T-helper 2 cell treated with Interferon-gamma antibody and Interleukin-4, amounts not matched to agents 5 μg/mL and 100 μg/mL, for 36 hours (primary cell): ENCODE measurements around the gene ZNF511.

Source experiments
- DNase-seq: peaks from one replicate; pipeline ENCODE4 v3.0.0; 2021; ENCODE audit warnings: low spot score
- H3K27ac Mint-ChIP-seq: one replicate; pipeline ENCODE4 v1.8.0; 2021; ENCODE audit warnings: mild to moderate bottlenecking, mixed read lengths
- H3K27me3 Mint-ChIP-seq: one replicate; pipeline ENCODE4 v1.8.0; 2021; ENCODE audit warnings: low read depth, mixed read lengths
- H3K36me3 Mint-ChIP-seq: one replicate; pipeline ENCODE4 v1.8.0; 2021; ENCODE audit warnings: low read depth, mixed read lengths
- H3K4me1 Mint-ChIP-seq: one replicate; pipeline ENCODE4 v1.8.0; 2021; ENCODE audit warnings: low read depth, mixed read lengths
- H3K4me3 Mint-ChIP-seq: one replicate; pipeline ENCODE4 v1.8.0; 2022; ENCODE audit warnings: mild to moderate bottlenecking, moderate library complexity, mixed read lengths
- H3K9me3 Mint-ChIP-seq: one replicate; pipeline ENCODE4 v1.8.0; 2021; ENCODE audit warnings: mixed read lengths

The ZNF511 gene

GRCh38 chr10:133336577-133337369 lies 28.1 kb downstream of the ZNF511 start, which contains the start of gene CALY:
CALY (minus strand) TSS chr10:133336896; CDS start chr10:133328989, 7,907 bp downstream.
- no peaks in the 10 kb centered on the region for H3K36me3 Mint-ChIP-seq
- H3K4me1 Mint-ChIP-seq = peaks cover 6% of the 10 kb centered on the region
- H3K4me3 Mint-ChIP-seq = peak within 1 kb of the TSS; percentile 55
- H3K9me3 Mint-ChIP-seq = no peaks in the 10 kb centered on the region
- peaks cover 27% of the 10 kb centered on the region for H3K27me3 Mint-ChIP-seq
- no peak within 1 kb of the TSS for H3K27ac Mint-ChIP-seq
- DNase-seq = peak; percentile 47

DNA sequence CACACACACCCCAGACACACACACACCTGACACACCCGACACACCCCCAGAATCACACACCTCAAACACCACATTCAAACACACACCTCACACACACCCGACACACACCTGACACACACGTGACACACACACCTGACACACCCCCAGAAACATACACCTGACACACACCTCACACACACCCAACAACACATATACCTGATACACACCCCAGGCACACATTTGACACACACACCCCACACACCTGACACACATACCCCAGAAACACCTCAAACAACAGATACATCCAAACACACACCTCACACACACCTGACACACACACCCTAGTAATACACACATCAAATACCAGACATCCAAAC lies 28.6 kb downstream of the ZNF511 start:
- no peak overlapping the region for H3K4me3 Mint-ChIP-seq
- no peak for DNase-seq
- no peaks in the 10 kb centered on the region for H3K9me3 Mint-ChIP-seq
- H3K4me1 Mint-ChIP-seq = peaks cover 6% of the 10 kb centered on the region
- H3K27me3 Mint-ChIP-seq = peaks cover 24% of the 10 kb centered on the region
- no peaks in the 10 kb centered on the region for H3K36me3 Mint-ChIP-seq
- no peak overlapping the region for H3K27ac Mint-ChIP-seq

GRCh38 chr10:133338080-133339071 lies 29.7 kb downstream of the ZNF511 start:
- DNase-seq = no peak
- Mint-ChIP-seq H3K4me1 (peaks cover 9% of the 10 kb centered on the region), H3K9me3 (no peaks in the 10 kb centered on the region), H3K27ac (no peak overlapping the region), H3K4me3 (no peak overlapping the region), H3K27me3 (peaks cover 15% of the 10 kb centered on the region), H3K36me3 (no peaks in the 10 kb centered on the region)

DNA sequence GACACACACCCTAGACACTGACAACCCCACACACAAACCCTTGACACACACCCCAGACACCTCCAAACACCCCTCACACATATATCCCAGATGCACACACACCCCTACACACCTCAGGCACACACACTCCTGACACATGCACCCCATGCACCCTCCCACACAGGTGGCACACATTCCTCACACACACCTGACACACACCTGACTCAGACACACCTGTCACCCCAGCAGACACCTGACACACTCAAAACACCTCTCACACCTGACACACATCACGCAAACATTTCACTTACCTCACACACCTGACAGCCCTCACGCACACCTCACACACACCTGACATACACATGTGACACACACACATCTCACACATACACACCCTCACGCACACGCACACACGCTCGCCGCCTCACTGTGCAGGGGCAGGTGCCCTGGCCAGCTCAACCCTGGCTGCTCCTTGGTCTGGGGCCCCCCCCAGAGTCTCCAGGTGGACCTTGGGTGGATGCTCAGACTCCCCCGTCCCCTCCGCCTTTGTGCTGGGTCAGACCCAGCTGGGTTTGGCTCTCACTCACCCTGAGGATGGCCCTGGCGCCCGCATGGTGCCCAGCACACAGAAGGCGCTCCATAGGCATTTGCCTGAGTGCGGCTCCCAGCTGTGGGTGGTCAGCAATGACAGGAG lies 31.1 kb downstream of the ZNF511 start:
- no peak for DNase-seq
- H3K36me3 Mint-ChIP-seq = no peaks in the 10 kb centered on the region
- peaks cover 5% of the 10 kb centered on the region for H3K4me1 Mint-ChIP-seq
- no peak overlapping the region for H3K4me3 Mint-ChIP-seq
- no peak overlapping the region for H3K27ac Mint-ChIP-seq
- H3K9me3 Mint-ChIP-seq = no peaks in the 10 kb centered on the region
- peaks cover 9% of the 10 kb centered on the region for H3K27me3 Mint-ChIP-seq

GRCh38 chr10:133341983-133342382 lies 33.3 kb downstream of the ZNF511 start:
- Mint-ChIP-seq H3K4me3 (no peak overlapping the region), H3K9me3 (no peaks in the 10 kb centered on the region), H3K27ac (no peak overlapping the region)

GRCh38 chr10:133342942-133343341 lies 34.2 kb downstream of the ZNF511 start:
- Mint-ChIP-seq H3K27me3 (peaks cover 9% of the 10 kb centered on the region), H3K36me3 (no peaks in the 10 kb centered on the region), H3K4me1 (peaks cover 3% of the 10 kb centered on the region)

More at GRCh38 chr10:133341983-133342382, 33.3 kb downstream of the ZNF511 start:
- DNase-seq = no peak
- Mint-ChIP-seq H3K36me3 (no peaks in the 10 kb centered on the region), H3K27me3 (peaks cover 9% of the 10 kb centered on the region), H3K4me1 (peaks cover 3% of the 10 kb centered on the region)

DNA sequence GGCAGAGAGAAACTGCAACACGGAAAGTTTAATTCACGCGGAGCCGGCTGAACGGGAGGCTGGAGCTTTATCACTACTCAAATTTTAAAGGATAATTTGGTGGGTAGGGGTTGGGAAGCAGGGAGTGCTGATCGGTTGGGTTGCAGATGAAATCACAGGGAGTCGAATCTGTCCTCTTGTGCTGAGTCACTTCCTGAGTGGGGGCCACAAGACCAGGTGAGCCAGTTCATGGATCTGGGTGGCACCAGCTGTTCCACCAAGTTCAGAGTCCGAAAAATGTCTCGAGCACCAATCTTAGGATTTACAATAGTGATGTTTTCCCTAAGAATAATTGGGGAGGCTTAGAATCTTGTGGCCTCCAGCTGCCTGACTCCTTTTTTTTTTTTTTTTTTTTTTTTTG lies 34.8 kb downstream of the ZNF511 start:
- Mint-ChIP-seq H3K36me3 (no peaks in the 10 kb centered on the region), H3K27ac (no peak overlapping the region), H3K27me3 (peaks cover 9% of the 10 kb centered on the region), H3K9me3 (no peaks in the 10 kb centered on the region), H3K4me1 (peaks cover 3% of the 10 kb centered on the region), H3K4me3 (no peak overlapping the region)
- no peak for DNase-seq

More at GRCh38 chr10:133342942-133343341, 34.2 kb downstream of the ZNF511 start:
- no peak overlapping the region for H3K4me3 Mint-ChIP-seq
- H3K9me3 Mint-ChIP-seq = no peaks in the 10 kb centered on the region
- H3K27ac Mint-ChIP-seq = no peak overlapping the region
- DNase-seq = no peak

DNA sequence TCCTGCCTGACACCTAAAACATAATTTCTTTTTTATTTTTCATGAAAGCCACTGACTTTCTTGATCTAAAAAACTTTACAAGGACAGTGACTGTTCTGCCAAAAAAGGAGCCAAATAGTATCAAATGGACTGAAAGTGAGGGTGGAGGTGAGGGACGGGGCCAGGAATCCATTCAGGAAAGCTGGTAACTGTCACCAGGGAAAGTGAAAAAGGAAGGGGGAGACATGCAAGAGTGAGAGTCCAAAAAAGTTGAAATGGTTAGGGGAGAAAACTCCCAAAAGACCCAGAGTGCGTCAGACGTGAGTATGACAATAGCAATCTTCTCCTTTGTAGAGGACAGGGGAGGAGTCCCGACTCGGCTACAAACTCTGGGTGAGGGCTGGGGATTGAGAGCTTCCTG lies 35.5 kb downstream of the ZNF511 start:
- DNase-seq = no peak
- H3K27ac Mint-ChIP-seq = no peak overlapping the region
- no peaks in the 10 kb centered on the region for H3K9me3 Mint-ChIP-seq
- H3K27me3 Mint-ChIP-seq = peaks cover 9% of the 10 kb centered on the region
- H3K36me3 Mint-ChIP-seq = no peaks in the 10 kb centered on the region
- H3K4me1 Mint-ChIP-seq = peaks cover 3% of the 10 kb centered on the region
- no peak overlapping the region for H3K4me3 Mint-ChIP-seq

DNA sequence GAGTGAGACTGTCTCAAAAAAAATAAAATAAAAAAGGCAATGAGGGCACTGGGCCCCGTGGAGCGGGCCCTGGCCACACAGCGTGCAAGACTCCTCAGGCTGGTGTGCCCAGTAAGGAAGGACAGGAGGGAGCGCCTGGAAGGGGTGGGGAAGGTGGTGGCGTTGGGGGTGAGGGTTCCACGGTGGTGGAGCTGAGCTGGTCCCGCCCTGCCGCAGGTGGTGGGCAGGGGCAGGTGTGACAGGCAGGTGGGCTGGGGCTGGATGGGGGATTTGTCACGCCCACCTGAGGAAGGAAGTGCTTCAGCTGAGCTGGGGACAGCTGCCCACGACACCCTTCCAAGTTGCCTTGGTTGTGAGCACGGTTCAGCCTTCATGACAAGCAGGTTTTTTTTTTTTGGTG lies 37.7 kb downstream of the ZNF511 start:
- no peaks in the 10 kb centered on the region for H3K36me3 Mint-ChIP-seq
- DNase-seq = no peak
- H3K27me3 Mint-ChIP-seq = peaks cover 9% of the 10 kb centered on the region
- no peak overlapping the region for H3K27ac Mint-ChIP-seq
- no peak overlapping the region for H3K4me3 Mint-ChIP-seq
- no peaks in the 10 kb centered on the region for H3K9me3 Mint-ChIP-seq
- peaks cover 3% of the 10 kb centered on the region for H3K4me1 Mint-ChIP-seq

- no peak for DNase-seq
- peaks cover 3% of the 10 kb centered on the region for H3K27me3 Mint-ChIP-seq
Measured at GRCh38 chr10:133347710-133348517, 39.2 kb downstream of the ZNF511 start.

DNA sequence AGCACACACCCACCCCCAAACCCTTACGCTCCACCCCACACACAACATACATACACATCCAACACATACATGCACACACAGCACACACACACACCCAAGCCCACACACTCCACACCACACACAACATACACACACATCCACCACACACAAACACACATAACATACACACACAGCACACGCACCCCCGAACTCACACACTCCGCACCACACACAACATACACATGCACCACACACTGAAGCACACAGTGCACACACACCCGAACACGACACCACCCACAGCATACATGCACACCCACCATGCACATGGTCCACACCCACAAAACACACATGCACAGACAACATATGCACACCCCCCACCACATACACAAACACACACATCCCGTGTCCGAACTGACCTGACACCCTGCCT lies 40.5 kb downstream of the ZNF511 start:
- Mint-ChIP-seq H3K4me1 (no peaks in the 10 kb centered on the region), H3K27ac (no peak overlapping the region), H3K36me3 (no peaks in the 10 kb centered on the region), H3K27me3 (peaks cover 3% of the 10 kb centered on the region), H3K4me3 (no peak overlapping the region), H3K9me3 (no peaks in the 10 kb centered on the region)
- no peak for DNase-seq

More at GRCh38 chr10:133347710-133348517, 39.2 kb downstream of the ZNF511 start:
- Mint-ChIP-seq H3K36me3 (no peaks in the 10 kb centered on the region), H3K9me3 (no peaks in the 10 kb centered on the region), H3K27ac (no peak overlapping the region), H3K4me1 (peaks cover 3% of the 10 kb centered on the region), H3K4me3 (no peak overlapping the region)

GRCh38 chr10:133349577-133350011 lies 40.9 kb downstream of the ZNF511 start:
- H3K27ac Mint-ChIP-seq = no peak overlapping the region
- H3K27me3 Mint-ChIP-seq = peaks cover 3% of the 10 kb centered on the region
- H3K9me3 Mint-ChIP-seq = no peaks in the 10 kb centered on the region
- no peak overlapping the region for H3K4me3 Mint-ChIP-seq
- H3K36me3 Mint-ChIP-seq = no peaks in the 10 kb centered on the region
- no peaks in the 10 kb centered on the region for H3K4me1 Mint-ChIP-seq
- no peak for DNase-seq
